NOMO-1 treated with DMSO at 0.1 percent for 48 hours (cell line): Measurements from ENCODE around the gene PTMS.
A peak's percentile ranks its signal among the peaks of the same experiment; 100 is the strongest.

ENCODE experiments used
- DNase-seq: peaks from one replicate; lab custom pipeline; 2025; ENCODE audit not compliant: unreplicated experiment; lab: John Stamatoyannopoulos, UW

PTMS gene

DNA sequence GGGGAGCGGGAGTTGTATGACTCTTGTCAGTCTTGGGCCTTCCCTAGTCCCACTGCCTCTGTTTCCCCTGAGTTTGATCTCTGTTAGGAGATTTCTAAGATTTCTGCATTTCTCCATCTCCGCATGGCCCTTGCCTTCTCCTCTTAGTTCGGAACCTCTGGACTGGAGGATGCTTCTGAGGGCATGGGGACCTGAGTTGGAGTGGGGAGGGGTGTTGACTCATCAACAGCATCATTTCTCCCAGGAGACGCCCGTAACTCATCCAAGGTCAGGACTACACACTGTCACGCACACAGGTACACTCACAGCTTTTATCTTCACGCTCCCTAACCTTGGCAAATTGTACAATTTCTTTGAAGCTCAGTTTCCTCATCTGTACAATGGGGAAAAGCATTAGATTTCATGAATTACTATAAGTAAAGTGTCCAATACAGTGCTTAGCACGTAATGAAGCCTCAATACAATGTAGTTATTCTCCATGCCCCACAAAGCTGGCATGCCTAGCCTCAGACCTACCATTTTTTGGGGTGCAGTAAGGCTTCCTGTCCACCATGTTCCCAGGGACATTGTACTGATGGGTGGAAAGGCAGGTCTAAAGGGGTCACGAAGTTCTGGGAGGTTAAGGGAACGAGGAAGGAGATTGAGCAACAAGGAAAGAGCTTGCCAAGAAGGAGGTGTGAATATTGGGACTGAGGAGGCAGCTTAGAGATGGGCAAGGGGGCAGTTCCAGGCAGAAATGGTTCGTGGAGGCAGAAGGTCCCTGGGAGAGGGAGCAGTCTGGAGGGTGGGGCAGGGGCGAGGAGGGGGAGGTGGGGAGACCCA, 5.6 kb downstream of the PTMS start:
- DNase-seq: no peak

- no peak for DNase-seq
Observed at GRCh38 chr12:6772331-6772695, 6.2 kb downstream of the PTMS start, which contains the start of gene LAG3. Gene LAG3, plus strand, starts transcription at chr12:6772520. Its CDS starts 333 bp downstream, at chr12:6772853.

DNA sequence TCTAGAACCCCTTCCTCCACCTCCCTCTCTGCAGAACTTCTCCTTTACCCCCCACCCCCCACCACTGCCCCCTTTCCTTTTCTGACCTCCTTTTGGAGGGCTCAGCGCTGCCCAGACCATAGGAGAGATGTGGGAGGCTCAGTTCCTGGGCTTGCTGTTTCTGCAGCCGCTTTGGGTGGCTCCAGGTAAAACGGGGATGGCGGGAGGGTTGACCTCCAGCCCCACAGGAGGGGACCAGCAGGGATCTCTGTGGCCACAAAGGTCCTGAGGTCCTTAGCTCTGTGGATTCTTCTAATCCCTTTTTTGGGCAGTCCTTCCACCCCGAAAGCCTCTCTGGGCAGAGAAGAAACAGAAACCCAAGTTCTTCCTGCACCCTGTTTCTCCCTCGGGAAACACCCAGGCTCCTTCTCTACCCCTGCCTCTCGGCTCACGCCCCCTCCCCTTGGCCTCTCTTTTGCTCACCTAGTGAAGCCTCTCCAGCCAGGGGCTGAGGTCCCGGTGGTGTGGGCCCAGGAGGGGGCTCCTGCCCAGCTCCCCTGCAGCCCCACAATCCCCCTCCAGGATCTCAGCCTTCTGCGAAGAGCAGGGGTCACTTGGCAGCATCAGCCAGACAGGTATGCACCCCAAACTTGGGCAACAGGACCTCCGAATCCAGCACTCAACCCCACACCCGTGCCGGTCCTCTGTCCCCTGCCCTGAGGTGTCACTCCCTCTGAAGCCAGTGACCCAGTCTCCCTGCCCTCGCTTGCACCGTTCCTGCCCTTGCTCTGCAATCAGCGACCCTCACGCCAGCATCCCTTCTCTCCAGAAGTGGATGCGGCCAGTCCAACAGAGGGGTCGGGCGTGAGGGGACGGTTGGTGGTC, 6.8 kb downstream of the PTMS start:
- DNase-seq: no peak

DNA sequence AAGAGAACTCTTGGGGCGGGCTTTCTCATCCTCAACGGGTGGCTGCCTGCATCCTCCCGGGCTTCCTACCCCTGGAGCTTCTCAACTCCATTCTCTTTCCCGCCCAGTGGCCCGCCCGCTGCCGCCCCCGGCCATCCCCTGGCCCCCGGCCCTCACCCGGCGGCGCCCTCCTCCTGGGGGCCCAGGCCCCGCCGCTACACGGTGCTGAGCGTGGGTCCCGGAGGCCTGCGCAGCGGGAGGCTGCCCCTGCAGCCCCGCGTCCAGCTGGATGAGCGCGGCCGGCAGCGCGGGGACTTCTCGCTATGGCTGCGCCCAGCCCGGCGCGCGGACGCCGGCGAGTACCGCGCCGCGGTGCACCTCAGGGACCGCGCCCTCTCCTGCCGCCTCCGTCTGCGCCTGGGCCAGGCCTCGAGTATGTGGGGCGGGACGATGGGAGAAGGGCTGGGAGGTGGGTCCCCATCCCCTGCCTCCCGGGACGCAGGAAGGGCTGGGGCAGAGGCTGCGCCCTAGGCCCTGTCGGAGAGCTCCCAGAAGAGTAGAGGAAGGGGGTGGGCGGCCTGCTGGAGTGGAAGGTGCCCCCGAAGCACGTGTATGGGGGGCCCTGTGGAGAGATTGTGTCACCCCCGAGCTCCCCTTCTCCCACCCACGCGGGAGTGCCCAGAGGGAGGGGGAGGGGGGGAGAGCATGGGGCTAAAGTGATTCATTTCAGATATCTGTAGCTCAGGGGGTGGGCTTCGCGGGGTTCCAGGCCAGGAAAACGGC, 7.6 kb downstream of the PTMS start:
- no peak for DNase-seq

DNA sequence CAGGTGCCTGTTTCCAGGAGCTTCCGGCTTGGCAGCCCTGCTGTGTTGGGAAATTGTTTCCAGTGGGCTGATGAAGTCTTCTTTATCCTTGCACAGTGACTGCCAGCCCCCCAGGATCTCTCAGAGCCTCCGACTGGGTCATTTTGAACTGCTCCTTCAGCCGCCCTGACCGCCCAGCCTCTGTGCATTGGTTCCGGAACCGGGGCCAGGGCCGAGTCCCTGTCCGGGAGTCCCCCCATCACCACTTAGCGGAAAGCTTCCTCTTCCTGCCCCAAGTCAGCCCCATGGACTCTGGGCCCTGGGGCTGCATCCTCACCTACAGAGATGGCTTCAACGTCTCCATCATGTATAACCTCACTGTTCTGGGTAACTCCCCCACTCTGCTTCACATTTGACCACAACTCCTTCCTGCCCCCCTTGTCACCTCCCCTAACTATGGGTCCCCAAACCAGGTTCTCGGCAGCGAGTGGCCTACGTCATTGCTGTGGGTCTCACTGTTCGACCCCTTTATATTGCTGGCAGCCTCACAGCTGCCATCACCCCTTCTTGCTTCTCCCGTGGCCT, 8.4 kb downstream of the PTMS start:
- DNase-seq: no peak

- DNase-seq: no peak
Observed at GRCh38 chr12:6775185-6776174, 9.3 kb downstream of the PTMS start.

DNA sequence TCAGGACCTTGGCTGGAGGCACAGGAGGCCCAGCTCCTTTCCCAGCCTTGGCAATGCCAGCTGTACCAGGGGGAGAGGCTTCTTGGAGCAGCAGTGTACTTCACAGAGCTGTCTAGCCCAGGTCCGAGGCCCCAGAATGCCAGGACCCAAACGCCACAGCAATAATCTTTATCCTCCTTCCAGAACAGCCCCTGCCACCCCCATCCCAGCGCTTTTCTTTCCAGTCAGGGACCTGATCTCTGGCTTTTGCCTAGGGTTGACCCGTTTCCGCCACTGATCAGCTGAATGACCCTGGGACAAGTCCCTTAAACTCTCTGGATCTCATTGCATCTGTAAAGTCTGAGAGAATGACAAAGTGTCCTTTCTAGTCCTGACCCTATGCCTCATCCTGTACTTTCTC, 11.2 kb downstream of the PTMS start:
- DNase-seq: no peak

- no peak for DNase-seq
Observed at GRCh38 chr12:6778217-6778573, 12.0 kb downstream of the PTMS start.

GRCh38 chr12:6778574-6779550, 12.7 kb downstream of the PTMS start:
- DNase-seq: peak; percentile 82

- no peak for DNase-seq
Observed at GRCh38 chr12:6779708-6780432, 13.7 kb downstream of the PTMS start.

GRCh38 chr12:6780573-6780972, 14.4 kb downstream of the PTMS start:
- no peak for DNase-seq

- no peak for DNase-seq
Observed at GRCh38 chr12:6782119-6782518, 16.0 kb downstream of the PTMS start.

GRCh38 chr12:6782850-6783566, 16.8 kb downstream of the PTMS start:
- no peak for DNase-seq

GRCh38 chr12:6783828-6784227, 17.7 kb downstream of the PTMS start:
- DNase-seq: no peak

- no peak for DNase-seq
Observed at GRCh38 chr12:6784296-6784695, 18.1 kb downstream of the PTMS start.

GRCh38 chr12:6784761-6785160, 18.6 kb downstream of the PTMS start:
- no peak for DNase-seq

- no peak for DNase-seq
Observed at GRCh38 chr12:6786416-6787094, 20.4 kb downstream of the PTMS start.
